Measurements from ENCODE around the gene FBXO44.

- TF ChIP-seq SP1 (IDR thresholded peaks at IDR 0.05; ENCODE audit: low read depth) (no peak), EZH2phosphoT487 (IDR thresholded peaks at IDR 0.05; ENCODE audit: borderline replicate concordance) (no peak), CTCF (IDR thresholded peaks at IDR 0.05 in 2 of 3, conservative IDR thresholded peaks at IDR 0.05 in 1 of 3; ENCODE audit: borderline replicate concordance in 1 of 3, insufficient read depth in 1 of 3, low read depth in 2 of 3, low read length in 2 of 3) (no peak), POLR2A (IDR thresholded peaks at IDR 0.05; ENCODE audit: borderline replicate concordance, extremely low read depth, insufficient read depth, insufficient read length) (no peak), SIN3A (IDR thresholded peaks at IDR 0.05; ENCODE audit: low read depth) (no peak)
These were observed 46.2 kb downstream of the FBXO44 start for GRCh38 chr1:11700601-11701467.
